ENCODE data around the gene MDM2.
"Not testable (repeated sequence)": the region's sequence is repeated elsewhere in the genome, so short reads cannot be mapped to it uniquely, and the experiment has no call there.

MDM2 gene

GRCh38 chr12:68805592-68806120 is 2.3 kb upstream of the MDM2 start:
- no peak for DNase-seq (ENCODE audit: low spot score)

- DNase-seq (ENCODE audit: low spot score): no peak
These were observed 1.3 kb upstream of the MDM2 start for GRCh38 chr12:68806488-68807237.

- DNase-seq (ENCODE audit: low spot score): not testable (repeated sequence)
These were observed 752 bp upstream of the MDM2 start for GRCh38 chr12:68807274-68807575.

GRCh38 chr12:68808388-68809189 is 612 bp downstream of the MDM2 start:
- peak; percentile 95 for DNase-seq (ENCODE audit: low spot score)

- DNase-seq (ENCODE audit: low spot score): no peak
These were observed 1.4 kb downstream of the MDM2 start for GRCh38 chr12:68809190-68810026.

GRCh38 chr12:68810027-68810389 is 2.0 kb downstream of the MDM2 start:
- DNase-seq (ENCODE audit: low spot score): not testable (repeated sequence)

- DNase-seq (ENCODE audit: low spot score): not testable (repeated sequence)
These were observed 3.6 kb downstream of the MDM2 start for GRCh38 chr12:68811573-68811972.

- peak; percentile 41 for DNase-seq (ENCODE audit: low spot score)
These were observed 4.7 kb downstream of the MDM2 start for GRCh38 chr12:68812553-68813241.

GRCh38 chr12:68813242-68813593 is 5.2 kb downstream of the MDM2 start:
- DNase-seq (ENCODE audit: low spot score): peak; percentile 25

GRCh38 chr12:68814490-68815231 is 6.7 kb downstream of the MDM2 start:
- peak; percentile 47 for DNase-seq (ENCODE audit: low spot score)

GRCh38 chr12:68815232-68815927 is 7.4 kb downstream of the MDM2 start:
- peak; percentile 20 for DNase-seq (ENCODE audit: low spot score)

- DNase-seq (ENCODE audit: low spot score): peak; percentile 21
These were observed 8.2 kb downstream of the MDM2 start for GRCh38 chr12:68815928-68816800.

- DNase-seq (ENCODE audit: low spot score): not testable (repeated sequence)
These were observed 11.5 kb downstream of the MDM2 start for GRCh38 chr12:68819481-68819880.

GRCh38 chr12:68821357-68822188 is 13.6 kb downstream of the MDM2 start:
- DNase-seq (ENCODE audit: low spot score): no peak

- no peak for DNase-seq (ENCODE audit: low spot score)
These were observed 15.7 kb downstream of the MDM2 start for GRCh38 chr12:68823696-68824095.

GRCh38 chr12:68824131-68824530 is 16.2 kb downstream of the MDM2 start:
- no peak for DNase-seq (ENCODE audit: low spot score)

GRCh38 chr12:68824597-68825250 is 16.7 kb downstream of the MDM2 start:
- DNase-seq (ENCODE audit: low spot score): no peak

- no peak for DNase-seq (ENCODE audit: low spot score)
These were observed 17.7 kb downstream of the MDM2 start for GRCh38 chr12:68825569-68826217.

All from LoVo (cell line).